GM06990 (cell line): ENCODE data around the gene PRKCE.

Source experiments
- DNase-seq: peaks from one replicate; pipeline ENCODE4 v3.0.0-alpha.2; 2011; ENCODE audit not compliant: insufficient read length; ENCODE audit errors: extremely low read depth
- H3K27me3 ChIP-seq: replicated peaks from 2 replicates; pipeline ENCODE4 v1.6.0; 2011; ENCODE audit warnings: low read length; ENCODE audit not compliant: control insufficient read depth, insufficient read depth
- H3K36me3 ChIP-seq: 2 replicates; pipeline ENCODE4 v1.5.1; 2011; ENCODE audit warnings: low read length; ENCODE audit not compliant: control insufficient read depth, insufficient read depth
- H3K4me3 ChIP-seq: replicated peaks from 2 replicates; pipeline ENCODE4 v1.5.1; 2011; ENCODE audit warnings: low read depth, mild to moderate bottlenecking, control low read depth, low read length
- CTCF ChIP-seq: IDR thresholded peaks from 2 replicates; pipeline ENCODE4 v1.5.1; 2011; ENCODE audit warnings: low read length, control low read depth, mild to moderate bottlenecking, inconsistent platforms; ENCODE audit not compliant: insufficient read depth, poor library complexity, severe bottlenecking

The PRKCE gene

GRCh38 chr2:46183426-46183825 lies 532.0 kb downstream of the PRKCE start:
- Histone ChIP-seq H3K36me3 (no peaks in the 10 kb centered on the region), H3K4me3 (no peak overlapping the region), H3K27me3 (no peaks in the 10 kb centered on the region)
- no peak for TF ChIP-seq CTCF
- no peak for DNase-seq

GRCh38 chr2:46184794-46185583 lies 533.5 kb downstream of the PRKCE start:
- DNase-seq, result no peak
- no peak overlapping the region for H3K4me3 ChIP-seq

GRCh38 chr2:46187112-46187618 lies 535.7 kb downstream of the PRKCE start:
- no peak for TF ChIP-seq CTCF
- H3K4me3 ChIP-seq, result no peak overlapping the region
- peak; percentile 46 for DNase-seq
- no peaks in the 10 kb centered on the region for H3K27me3 ChIP-seq
- H3K36me3 ChIP-seq, result no peaks in the 10 kb centered on the region

More at GRCh38 chr2:46184794-46185583, 533.5 kb downstream of the PRKCE start:
- Histone ChIP-seq H3K27me3 (no peaks in the 10 kb centered on the region), H3K36me3 (no peaks in the 10 kb centered on the region)
- TF ChIP-seq CTCF, result peak; percentile 26

- no peak for TF ChIP-seq CTCF
- Histone ChIP-seq H3K36me3 (no peaks in the 10 kb centered on the region), H3K27me3 (no peaks in the 10 kb centered on the region), H3K4me3 (no peak overlapping the region)
- DNase-seq, result no peak
Measured at GRCh38 chr2:46188041-46188716, 536.7 kb downstream of the PRKCE start.

- Histone ChIP-seq H3K27me3 (no peaks in the 10 kb centered on the region), H3K36me3 (no peaks in the 10 kb centered on the region), H3K4me3 (no peak overlapping the region)
- no peak for DNase-seq
- no peak for TF ChIP-seq CTCF
Measured at GRCh38 chr2:46193356-46193755, 541.9 kb downstream of the PRKCE start.
